GM18498 (cell line): Measurements from ENCODE around the gene FAM118B.
A peak's percentile ranks its signal among the peaks of the same experiment; 100 is the strongest.
"Not testable (repeated sequence)": the region's sequence is repeated elsewhere in the genome, so short reads cannot be mapped to it uniquely, and the experiment has no call there.

Source experiments
- ATAC-seq: cut with Tn5 transposase; IDR thresholded peaks from one replicate; pipeline ENCODE4 v1.9.1; 2021; ENCODE audit warnings: mild to moderate bottlenecking, moderate library complexity; ENCODE audit not compliant: unreplicated experiment

Gene FAM118B

GRCh38 chr11:126308771-126309170 lies 97.2 kb downstream of the FAM118B start:
- ATAC-seq, result not testable (repeated sequence)

- ATAC-seq, result peak; percentile 32
Observed at GRCh38 chr11:126310200-126310991, 98.8 kb downstream of the FAM118B start.

DNA sequence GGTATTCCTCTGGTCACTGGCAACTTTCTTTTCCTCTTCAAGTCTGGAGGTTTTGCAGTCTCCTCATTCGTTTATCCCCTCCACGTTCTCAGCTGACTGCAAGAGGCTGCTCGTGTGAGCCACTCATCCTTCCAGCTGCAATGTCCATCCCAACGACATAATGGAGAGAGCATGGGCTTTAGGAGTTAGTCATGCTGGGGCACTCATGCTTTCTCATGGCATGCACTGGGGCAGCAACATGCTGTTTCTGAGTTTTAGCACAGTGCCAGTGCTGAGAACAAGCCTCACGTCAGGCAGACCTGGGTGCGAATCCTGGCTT lies 99.4 kb downstream of the FAM118B start:
- no peak for ATAC-seq

- peak; percentile 78 for ATAC-seq
Observed at GRCh38 chr11:126311401-126312291, 100.1 kb downstream of the FAM118B start.
